Measurements from ENCODE around the gene IRAK2. TPM values are rescaled to one million over a fixed set of nuclear protein-coding genes. Genes with fewer than 3 reads are reported as not detected.

The IRAK2 gene
- total and polyA plus RNA-seq, 2 donors (not counting 3 experiments of a cell fraction or from before 2014, with no cell fraction given), result 7.9 to 10.0 TPM

DNA sequence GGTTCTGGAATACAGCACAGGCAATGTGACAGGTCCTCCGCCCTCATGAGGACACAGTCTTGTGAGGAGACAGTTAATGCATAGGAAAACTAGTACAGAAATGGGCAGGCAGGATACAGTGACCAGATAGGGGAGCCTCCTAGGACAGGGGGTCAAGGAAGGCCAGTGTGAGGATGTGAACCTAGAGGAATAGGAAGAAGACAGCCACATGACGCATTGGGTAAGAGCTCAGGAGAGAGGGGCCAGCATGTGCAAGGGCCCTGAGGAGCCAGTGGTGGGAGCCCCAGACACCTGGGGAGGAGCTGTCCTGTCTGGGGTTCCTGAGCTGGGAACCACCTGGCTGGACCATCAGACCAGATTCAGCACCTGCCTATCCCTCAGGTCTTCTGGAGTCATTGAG, 15.6 kb downstream of the IRAK2 start:
- dilution Hi-C loops (cut with MboI; ENCODE audit: extremely low pct_ligation_motif_present, low sequenced_read_pairs) (no loop called here), intact Hi-C loops (cut with micrococcal nuclease) (no loop called here)
- Histone ChIP-seq H3K27ac (ENCODE audit: insufficient read depth, low read depth, low read length) (no peak overlapping the region), H3K27me3 (ENCODE audit: control insufficient read depth in 2 of 2, insufficient read depth in 2 of 2, low read length in 2 of 2) (no peaks in the 10 kb centered on the region), H3K9me1 (replicated peaks; ENCODE audit: control insufficient read depth, extremely low read depth, insufficient read depth, low read length) (no peaks in the 10 kb centered on the region), H3K9me3 (replicated peaks; ENCODE audit: control insufficient read depth, insufficient read depth, low read length) (no peaks in the 10 kb centered on the region), H3K4me1 (ENCODE audit: control insufficient read depth, extremely low read depth, insufficient read depth, low read length) (no peaks in the 10 kb centered on the region), H3K4me2 (ENCODE audit: insufficient read depth, low read length) (no peak overlapping the region), H3K36me3 (ENCODE audit: control insufficient read depth in 2 of 2, extremely low read depth in 1 of 2, insufficient read depth in 2 of 2, low read length in 2 of 2) (no peaks in the 10 kb centered on the region), H3K9ac (replicated peaks; ENCODE audit: extremely low read depth, insufficient read depth, low read length) (no peak overlapping the region), H2AFZ (ENCODE audit: low read depth, low read length) (no peak overlapping the region), H3K4me3 (replicated peaks in 1 of 3; ENCODE audit: insufficient read depth in 1 of 3, low read depth in 1 of 3, low read length in 3 of 3) (no peak overlapping the region), H4K20me1 (replicated peaks; ENCODE audit: control insufficient read depth, extremely low read depth, insufficient read depth, low read length) (no peaks in the 10 kb centered on the region), H3K79me2 (ENCODE audit: control insufficient read depth, insufficient read depth, low read length) (no peaks in the 10 kb centered on the region)
- no TSS peak for BruUV-seq (replicated peaks)
- DNase-seq (ENCODE audit: low read depth, low spot score) (no peak), FAIRE-seq (no peak)
- ChIA-PET POLR2A (no interaction called here), CTCF (no interaction called here)
- TF ChIP-seq GATA2 (IDR thresholded peaks at IDR 0.05; ENCODE audit: insufficient read depth, insufficient read length, low read depth, low read length), result no peak
- no peak for TF ChIP-seq MYC (IDR thresholded peaks at IDR 0.05; ENCODE audit: low read depth, low read length)
- TF ChIP-seq, protein P1, sequence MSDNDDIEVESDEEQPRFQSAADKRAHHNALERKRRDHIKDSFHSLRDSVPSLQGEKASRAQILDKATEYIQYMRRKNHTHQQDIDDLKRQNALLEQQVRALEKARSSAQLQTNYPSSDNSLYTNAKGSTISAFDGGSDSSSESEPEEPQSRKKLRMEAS (IDR thresholded peaks at IDR 0.05; ENCODE audit: insufficient read depth, insufficient read length), result no peak
- TF ChIP-seq JUN (IDR thresholded peaks at IDR 0.05; ENCODE audit: borderline replicate concordance, insufficient read depth, insufficient read length, low read depth), result no peak
- TF ChIP-seq, protein P2, sequence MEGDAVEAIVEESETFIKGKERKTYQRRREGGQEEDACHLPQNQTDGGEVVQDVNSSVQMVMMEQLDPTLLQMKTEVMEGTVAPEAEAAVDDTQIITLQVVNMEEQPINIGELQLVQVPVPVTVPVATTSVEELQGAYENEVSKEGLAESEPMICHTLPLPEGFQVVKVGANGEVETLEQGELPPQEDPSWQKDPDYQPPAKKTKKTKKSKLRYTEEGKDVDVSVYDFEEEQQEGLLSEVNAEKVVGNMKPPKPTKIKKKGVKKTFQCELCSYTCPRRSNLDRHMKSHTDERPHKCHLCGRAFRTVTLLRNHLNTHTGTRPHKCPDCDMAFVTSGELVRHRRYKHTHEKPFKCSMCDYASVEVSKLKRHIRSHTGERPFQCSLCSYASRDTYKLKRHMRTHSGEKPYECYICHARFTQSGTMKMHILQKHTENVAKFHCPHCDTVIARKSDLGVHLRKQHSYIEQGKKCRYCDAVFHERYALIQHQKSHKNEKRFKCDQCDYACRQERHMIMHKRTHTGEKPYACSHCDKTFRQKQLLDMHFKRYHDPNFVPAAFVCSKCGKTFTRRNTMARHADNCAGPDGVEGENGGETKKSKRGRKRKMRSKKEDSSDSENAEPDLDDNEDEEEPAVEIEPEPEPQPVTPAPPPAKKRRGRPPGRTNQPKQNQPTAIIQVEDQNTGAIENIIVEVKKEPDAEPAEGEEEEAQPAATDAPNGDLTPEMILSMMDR (IDR thresholded peaks at IDR 0.05; ENCODE audit: extremely low read depth in 1 of 2, insufficient read depth in 1 of 2, low read depth in 1 of 2, low read length in 2 of 2), result no peak
- TF ChIP-seq POLR2A (IDR thresholded peaks at IDR 0.05; ENCODE audit: low read depth, low read length), result no peak
- TF ChIP-seq POLR2AphosphoS5 (IDR thresholded peaks at IDR 0.05; ENCODE audit: insufficient read depth, low read depth, low read length), result no peak
- no peak for TF ChIP-seq FOS (IDR thresholded peaks at IDR 0.05; ENCODE audit: borderline replicate concordance, insufficient read depth, low read length)
- no peak for TF ChIP-seq EZH2 (IDR thresholded peaks at IDR 0.05; ENCODE audit: borderline replicate concordance, low read depth, low read length, severe bottlenecking)
